Osteoblast (primary cell): Measurements from ENCODE around the gene AKAP13. TPM values are rescaled to one million over a fixed set of nuclear protein-coding genes. Genes with fewer than 3 reads are reported as not detected.

Experiments
- DNase-seq: peaks from one replicate; pipeline ENCODE4 v3.0.0; 2011; ENCODE audit warnings: low spot score, mixed read lengths; ENCODE audit not compliant: insufficient read length; ENCODE audit errors: missing footprints
- H2AFZ ChIP-seq: 2 replicates; pipeline ENCODE4 v1.6.0; 2011; ENCODE audit warnings: mild to moderate bottlenecking, low read length
- H3K27ac ChIP-seq: 2 replicates; pipeline ENCODE4 v1.5.1; 2011; ENCODE audit warnings: mild to moderate bottlenecking, low read depth, low read length, moderate library complexity
- H3K27me3 ChIP-seq: 2 replicates; pipeline ENCODE4 v1.6.0; 2012; ENCODE audit warnings: mild to moderate bottlenecking, control low read depth, inconsistent platforms, low read length, moderate library complexity; ENCODE audit not compliant: insufficient read depth
- H3K36me3 ChIP-seq: 2 replicates; pipeline ENCODE4 v1.5.1; 2011; ENCODE audit warnings: mild to moderate bottlenecking, low read length, control low read depth, moderate library complexity; ENCODE audit not compliant: insufficient read depth
- H3K4me1 ChIP-seq: 2 replicates; pipeline ENCODE4 v1.5.1; 2011; ENCODE audit warnings: mild to moderate bottlenecking, low read length, control low read depth, moderate library complexity; ENCODE audit not compliant: insufficient read depth
- H3K4me2 ChIP-seq: 2 replicates; pipeline ENCODE4 v1.6.0; 2011; ENCODE audit warnings: mild to moderate bottlenecking, low read length; ENCODE audit not compliant: insufficient read depth
- H3K4me3 ChIP-seq: fragments of 200-600 bp; sonication (generic); 3 replicates; pipeline ENCODE4 v1.5.1; 2012; ENCODE audit warnings: mild to moderate bottlenecking, low read length, inconsistent platforms; ENCODE audit not compliant: insufficient read depth
- H3K79me2 ChIP-seq: 2 replicates; pipeline ENCODE4 v1.6.0; 2012; ENCODE audit warnings: mild to moderate bottlenecking, low read length, control low read depth, inconsistent platforms; ENCODE audit not compliant: insufficient read depth
- H3K9me3 ChIP-seq: 2 replicates; pipeline ENCODE4 v1.5.1; 2011; ENCODE audit warnings: low read depth, low read length, control low read depth
- H4K20me1 ChIP-seq: 2 replicates; pipeline ENCODE4 v1.6.0; 2012; ENCODE audit warnings: mild to moderate bottlenecking, low read length, control low read depth; ENCODE audit not compliant: insufficient read depth
- CTCF ChIP-seq: IDR thresholded peaks from 2 replicates; pipeline ENCODE4 v1.5.1; 2011; ENCODE audit warnings: mild to moderate bottlenecking, low read depth, low read length, moderate library complexity; ENCODE audit errors: extremely low read depth
- total RNA-seq: library from RNA; depleted of rRNA; stranded (reverse); fragments of >200 nt; gene quantifications from 2 replicates; pipeline ENCODE4 v1.2.3, GENCODE V29; 2012

Gene AKAP13
- total RNA-seq, 1 donor = 77.1 TPM

- Histone ChIP-seq H3K9me3 (no peaks in the 10 kb centered on the region), H3K79me2 (peaks cover 90% of the 10 kb centered on the region), H4K20me1 (peaks cover 4% of the 10 kb centered on the region), H2AFZ (no peak overlapping the region), H3K36me3 (no peaks in the 10 kb centered on the region), H3K4me1 (peaks cover 64% of the 10 kb centered on the region), H3K27ac (peak overlapping the region; percentile 92), H3K27me3 (no peaks in the 10 kb centered on the region), H3K4me3 (no peak overlapping the region), H3K4me2 (peak overlapping the region; percentile 54)
- TF ChIP-seq CTCF = no peak
- peak; percentile 80 for DNase-seq
Observed at GRCh38 chr15:85407421-85408269, 27.2 kb downstream of the AKAP13 start.

- Histone ChIP-seq H3K9me3 (no peaks in the 10 kb centered on the region), H3K27ac (peak overlapping the region; percentile 92), H3K4me2 (peak overlapping the region; percentile 54), H3K4me3 (peak overlapping the region; percentile 26), H3K36me3 (no peaks in the 10 kb centered on the region), H3K4me1 (peaks cover 64% of the 10 kb centered on the region), H4K20me1 (no peaks in the 10 kb centered on the region), H3K79me2 (peaks cover 90% of the 10 kb centered on the region), H2AFZ (no peak overlapping the region), H3K27me3 (no peaks in the 10 kb centered on the region)
- DNase-seq = no peak
- TF ChIP-seq CTCF = no peak
Observed at GRCh38 chr15:85408270-85408746, 27.9 kb downstream of the AKAP13 start.

GRCh38 chr15:85412066-85412465 is 31.7 kb downstream of the AKAP13 start:
- peaks cover 84% of the 10 kb centered on the region for H3K79me2 ChIP-seq
- TF ChIP-seq CTCF = no peak
- peak overlapping the region; percentile 73 for H3K4me2 ChIP-seq
- H3K4me1 ChIP-seq = peaks cover 47% of the 10 kb centered on the region
- H3K27me3 ChIP-seq = no peaks in the 10 kb centered on the region
- H3K36me3 ChIP-seq = no peaks in the 10 kb centered on the region
- peak overlapping the region; percentile 74 for H3K27ac ChIP-seq
- peak; percentile 23 for DNase-seq
- H4K20me1 ChIP-seq = peaks cover 7% of the 10 kb centered on the region
- no peak overlapping the region for H2AFZ ChIP-seq
- H3K9me3 ChIP-seq = no peaks in the 10 kb centered on the region
- H3K4me3 ChIP-seq = no peak overlapping the region

GRCh38 chr15:85412956-85413854 is 32.8 kb downstream of the AKAP13 start:
- H2AFZ ChIP-seq = no peak overlapping the region
- no peaks in the 10 kb centered on the region for H3K27me3 ChIP-seq
- H4K20me1 ChIP-seq = peaks cover 7% of the 10 kb centered on the region
- H3K4me3 ChIP-seq = peak overlapping the region; percentile 35
- peak; percentile 94 for DNase-seq
- peak overlapping the region; percentile 74 for H3K27ac ChIP-seq
- H3K4me1 ChIP-seq = peaks cover 35% of the 10 kb centered on the region
- TF ChIP-seq CTCF = peak; percentile 6
- peak overlapping the region; percentile 41 for H3K4me2 ChIP-seq
- no peaks in the 10 kb centered on the region for H3K9me3 ChIP-seq
- H3K79me2 ChIP-seq = peaks cover 87% of the 10 kb centered on the region
- no peaks in the 10 kb centered on the region for H3K36me3 ChIP-seq
